Lower lobe of right lung (tissue), 2 donors: ENCODE data around the gene MRPL46. TPM values are rescaled to one million over a fixed set of nuclear protein-coding genes. Genes with fewer than 3 reads are reported as not detected.

ENCODE experiments used
- ATAC-seq, 2 donors: fragments of 200-7000 bp; cut with Tn5 transposase; one replicate each; pipeline ENCODE4 v1.9.1; 2020 to 2022; ENCODE audit warnings: mild to moderate bottlenecking in 2 of 2, moderate library complexity in 2 of 2
- DNase-seq: peaks from one replicate; pipeline ENCODE4 v3.0.0-alpha.2; 2020
- H3K27ac ChIP-seq: fragments of 200-600 bp; one replicate; pipeline ENCODE4 v1.8.0; 2022
- H3K27me3 ChIP-seq: fragments of 200-600 bp; one replicate; pipeline ENCODE4 v1.8.0; 2022; ENCODE audit warnings: low read depth
- H3K36me3 ChIP-seq: fragments of 200-600 bp; one replicate; pipeline ENCODE4 v1.8.0; 2022; ENCODE audit warnings: mild to moderate bottlenecking
- H3K4me1 ChIP-seq: fragments of 200-600 bp; one replicate; pipeline ENCODE4 v1.8.0; 2022
- H3K4me3 ChIP-seq: fragments of 200-600 bp; one replicate; pipeline ENCODE4 v1.8.0; 2022; ENCODE audit warnings: mild to moderate bottlenecking
- H3K9me3 ChIP-seq: fragments of 200-600 bp; one replicate; pipeline ENCODE4 v1.8.0; 2022
- intact Hi-C: fragments of 100-400 bp; cut with DNase I; formaldehyde crosslinking; loops from one replicate; pipeline ENCODE4 v1.11.0; 2022
- total RNA-seq: library from RNA; stranded (reverse); fragmentation: NEBNext Ultra II Directional; extraction: Animal tissue kit (Norgen Biotek cat#: 25700); gene quantifications from one replicate; pipeline ENCODE4 v1.2.1, GENCODE V29; 2021
- TF ChIP-seq, protein P1 (sequence below): fragments of 200-600 bp; IDR thresholded peaks from one replicate; pipeline ENCODE4 v1.8.0; 2022; ENCODE audit warnings: antibody characterized with exemption, mild to moderate bottlenecking
- donor health status: DM: no; HTN: yes; CAD: no; lungs with severe emphysema.

The MRPL46 gene
- total RNA-seq, 1 donor from 2014 or later = 15.3 TPM

DNA sequence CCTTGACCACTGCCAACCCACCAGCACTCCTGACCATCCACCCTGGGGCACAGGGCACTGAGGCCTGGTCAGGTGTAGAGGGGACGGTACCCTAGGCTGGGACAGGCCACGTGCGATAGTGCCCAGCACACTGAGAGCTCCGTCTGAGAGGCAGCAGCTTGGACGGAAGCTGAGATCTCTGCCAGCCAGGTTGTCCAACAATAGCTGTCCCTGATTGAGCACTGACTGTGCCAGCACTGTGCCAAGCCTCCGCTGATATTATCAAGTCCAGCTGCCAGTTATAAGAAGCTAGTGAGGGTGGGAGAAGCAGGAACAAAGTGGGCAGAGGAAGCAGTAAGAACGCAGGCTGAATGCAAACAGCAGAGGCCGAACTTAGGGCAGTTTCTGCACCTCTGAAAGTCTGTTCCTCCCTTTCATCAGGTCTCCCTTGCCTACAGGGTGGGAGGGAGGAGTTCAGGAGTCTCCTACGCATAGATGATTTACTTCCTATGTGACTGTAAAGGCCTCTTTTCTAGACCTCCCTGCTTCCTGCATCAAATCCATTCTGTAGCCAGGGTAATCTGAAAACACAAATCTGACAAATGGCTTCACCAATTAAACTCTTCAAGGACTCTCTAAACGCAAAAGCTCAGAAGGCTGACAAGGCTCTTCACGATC is 30.0 kb upstream of the MRPL46 start:
- no peak overlapping the region for H3K4me3 ChIP-seq
- no peak overlapping the region for H3K27ac ChIP-seq
- no peaks in the 10 kb centered on the region for H3K9me3 ChIP-seq
- ATAC-seq = peak; percentile 22 to 23
- no peaks in the 10 kb centered on the region for H3K36me3 ChIP-seq
- H3K27me3 ChIP-seq = no peaks in the 10 kb centered on the region
- no peak for DNase-seq
- no peaks in the 10 kb centered on the region for H3K4me1 ChIP-seq
- TF ChIP-seq, protein P1, sequence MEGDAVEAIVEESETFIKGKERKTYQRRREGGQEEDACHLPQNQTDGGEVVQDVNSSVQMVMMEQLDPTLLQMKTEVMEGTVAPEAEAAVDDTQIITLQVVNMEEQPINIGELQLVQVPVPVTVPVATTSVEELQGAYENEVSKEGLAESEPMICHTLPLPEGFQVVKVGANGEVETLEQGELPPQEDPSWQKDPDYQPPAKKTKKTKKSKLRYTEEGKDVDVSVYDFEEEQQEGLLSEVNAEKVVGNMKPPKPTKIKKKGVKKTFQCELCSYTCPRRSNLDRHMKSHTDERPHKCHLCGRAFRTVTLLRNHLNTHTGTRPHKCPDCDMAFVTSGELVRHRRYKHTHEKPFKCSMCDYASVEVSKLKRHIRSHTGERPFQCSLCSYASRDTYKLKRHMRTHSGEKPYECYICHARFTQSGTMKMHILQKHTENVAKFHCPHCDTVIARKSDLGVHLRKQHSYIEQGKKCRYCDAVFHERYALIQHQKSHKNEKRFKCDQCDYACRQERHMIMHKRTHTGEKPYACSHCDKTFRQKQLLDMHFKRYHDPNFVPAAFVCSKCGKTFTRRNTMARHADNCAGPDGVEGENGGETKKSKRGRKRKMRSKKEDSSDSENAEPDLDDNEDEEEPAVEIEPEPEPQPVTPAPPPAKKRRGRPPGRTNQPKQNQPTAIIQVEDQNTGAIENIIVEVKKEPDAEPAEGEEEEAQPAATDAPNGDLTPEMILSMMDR = no peak
- intact Hi-C loops = no loop called here

DNA sequence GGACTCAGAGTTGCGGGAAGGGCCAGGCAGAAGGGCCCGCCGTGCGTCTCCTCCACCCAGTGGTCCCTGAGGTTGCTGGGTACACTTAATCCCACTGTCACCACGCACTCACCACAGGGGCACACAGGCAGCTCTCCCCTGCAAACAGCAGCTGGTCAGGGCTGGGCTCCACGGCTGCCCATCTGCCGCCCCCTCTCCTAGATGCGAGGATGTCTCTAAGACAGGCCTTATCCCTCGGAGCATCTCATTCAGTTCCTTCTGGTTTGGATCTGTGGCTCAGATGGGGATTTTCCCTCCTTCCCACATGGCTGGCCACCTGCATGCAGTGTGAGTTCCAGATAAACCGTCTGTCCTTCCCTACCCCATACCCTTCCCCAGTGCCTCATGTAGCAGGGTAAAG is 26.7 kb upstream of the MRPL46 start:
- Histone ChIP-seq H3K27me3 (no peaks in the 10 kb centered on the region), H3K27ac (no peak overlapping the region), H3K9me3 (no peaks in the 10 kb centered on the region), H3K4me3 (no peak overlapping the region), H3K36me3 (no peaks in the 10 kb centered on the region), H3K4me1 (no peaks in the 10 kb centered on the region)
- intact Hi-C loops = no loop called here
- TF ChIP-seq, protein P1 = no peak
- ATAC-seq = no peak
- DNase-seq = no peak

DNA sequence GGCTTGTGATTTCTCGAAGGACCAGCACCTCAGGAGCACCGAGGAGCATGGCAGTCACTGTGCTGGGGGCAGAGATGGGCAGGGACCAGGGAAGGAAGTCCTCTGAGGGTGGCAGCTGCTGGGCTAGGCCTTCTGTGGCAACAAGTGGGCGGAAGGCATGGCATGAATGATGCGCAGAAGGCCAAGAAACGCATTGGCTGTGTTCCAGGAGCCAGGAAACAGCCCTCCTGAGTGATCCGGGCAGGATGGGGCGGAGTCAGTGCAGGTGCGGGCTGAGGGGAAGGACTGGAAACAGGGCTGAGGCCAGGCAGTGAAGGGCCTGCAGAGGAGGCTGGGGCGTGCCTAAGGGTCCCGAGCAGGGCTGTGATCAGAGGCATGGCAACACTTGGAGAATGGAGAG is 24.0 kb upstream of the MRPL46 start:
- ATAC-seq (no peak), DNase-seq (no peak)
- TF ChIP-seq, protein P1 = no peak
- no peaks in the 10 kb centered on the region for H3K4me1 ChIP-seq
- no peaks in the 10 kb centered on the region for H3K36me3 ChIP-seq
- intact Hi-C loops = no loop called here
- no peak overlapping the region for H3K27ac ChIP-seq
- H3K4me3 ChIP-seq = no peak overlapping the region
- no peaks in the 10 kb centered on the region for H3K27me3 ChIP-seq
- no peaks in the 10 kb centered on the region for H3K9me3 ChIP-seq

DNA sequence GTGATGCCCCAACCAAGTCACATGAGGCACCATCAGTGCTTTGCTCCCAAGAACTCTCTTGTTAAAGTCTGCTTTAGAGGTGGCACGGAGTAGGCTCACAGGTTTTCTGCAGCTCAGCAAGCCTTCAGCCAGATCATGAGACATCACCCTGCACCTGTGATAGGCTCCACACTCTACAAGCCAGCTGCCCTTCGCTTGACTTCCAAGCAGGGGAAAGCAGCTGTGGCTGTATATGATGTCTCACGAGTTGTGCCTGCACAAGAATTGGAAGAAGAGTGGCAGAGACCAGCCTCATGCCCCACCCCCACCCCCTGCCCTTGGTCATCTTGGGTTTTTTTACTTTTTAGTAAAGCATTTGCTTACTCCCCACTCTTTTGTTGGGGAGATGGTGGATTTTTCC is 22.8 kb upstream of the MRPL46 start:
- TF ChIP-seq, protein P1 = no peak
- Histone ChIP-seq H3K4me1 (no peaks in the 10 kb centered on the region), H3K36me3 (no peaks in the 10 kb centered on the region), H3K9me3 (no peaks in the 10 kb centered on the region), H3K27ac (no peak overlapping the region), H3K27me3 (no peaks in the 10 kb centered on the region), H3K4me3 (no peak overlapping the region)
- intact Hi-C loops = no loop called here
- DNase-seq = no peak
- no peak for ATAC-seq

DNA sequence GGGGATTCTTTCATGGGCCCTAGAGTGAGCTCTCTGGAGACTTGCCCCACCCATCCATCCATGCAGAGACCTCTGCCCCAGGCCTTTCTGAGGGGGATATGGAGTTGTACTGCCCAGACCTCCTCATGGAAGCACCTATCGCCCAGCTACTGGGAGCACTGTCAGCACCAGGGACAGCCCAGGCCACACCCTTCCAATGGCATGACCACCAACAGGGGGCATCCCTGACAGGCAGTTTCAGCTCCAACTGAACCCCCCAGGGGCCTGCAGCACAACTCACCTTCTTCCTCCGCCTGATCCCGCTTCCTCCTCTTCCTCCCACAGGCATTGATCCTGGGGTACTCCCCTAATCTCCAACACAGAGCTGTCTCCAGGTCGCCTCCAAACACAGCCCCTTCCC is 22.1 kb upstream of the MRPL46 start:
- Histone ChIP-seq H3K4me1 (no peaks in the 10 kb centered on the region), H3K27me3 (no peaks in the 10 kb centered on the region), H3K27ac (no peak overlapping the region), H3K9me3 (no peaks in the 10 kb centered on the region), H3K4me3 (no peak overlapping the region), H3K36me3 (no peaks in the 10 kb centered on the region)
- no peak for ATAC-seq
- no peak for DNase-seq
- TF ChIP-seq, protein P1 = no peak
- intact Hi-C loops = no loop called here
